HG02840 (cell line): ENCODE results near the gene SEMA4A.
"Not testable (repeated sequence)": the region's sequence is repeated elsewhere in the genome, so short reads cannot be mapped to it uniquely, and the experiment has no call there.

Source experiments
- ATAC-seq: cut with Tn5 transposase; IDR thresholded peaks from one replicate; pipeline ENCODE4 v1.9.1; 2021; ENCODE audit warnings: mild to moderate bottlenecking, moderate library complexity, moderate number of reproducible peaks; ENCODE audit not compliant: unreplicated experiment, low FRiP score

SEMA4A gene

DNA sequence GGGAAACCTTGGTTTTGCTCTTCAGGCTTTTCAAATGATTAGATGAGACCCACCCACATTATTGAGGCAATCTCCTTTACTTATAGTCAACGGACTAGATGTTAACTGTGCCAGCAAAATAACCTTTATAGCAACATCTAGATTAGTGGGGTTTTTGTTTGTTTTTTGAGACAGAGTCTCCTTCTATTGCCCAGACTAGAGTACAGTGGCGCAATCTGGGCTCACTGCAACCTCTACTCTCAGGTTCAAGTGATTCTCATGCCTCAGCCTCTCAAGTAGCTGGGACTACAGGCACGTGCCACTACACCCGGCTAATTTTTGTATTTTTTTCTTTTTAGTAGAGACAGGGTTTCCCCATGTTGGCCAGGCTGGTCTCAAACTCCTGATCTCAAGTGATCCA is 36.9 kb downstream of the SEMA4A start:
- not testable (repeated sequence) for ATAC-seq

DNA sequence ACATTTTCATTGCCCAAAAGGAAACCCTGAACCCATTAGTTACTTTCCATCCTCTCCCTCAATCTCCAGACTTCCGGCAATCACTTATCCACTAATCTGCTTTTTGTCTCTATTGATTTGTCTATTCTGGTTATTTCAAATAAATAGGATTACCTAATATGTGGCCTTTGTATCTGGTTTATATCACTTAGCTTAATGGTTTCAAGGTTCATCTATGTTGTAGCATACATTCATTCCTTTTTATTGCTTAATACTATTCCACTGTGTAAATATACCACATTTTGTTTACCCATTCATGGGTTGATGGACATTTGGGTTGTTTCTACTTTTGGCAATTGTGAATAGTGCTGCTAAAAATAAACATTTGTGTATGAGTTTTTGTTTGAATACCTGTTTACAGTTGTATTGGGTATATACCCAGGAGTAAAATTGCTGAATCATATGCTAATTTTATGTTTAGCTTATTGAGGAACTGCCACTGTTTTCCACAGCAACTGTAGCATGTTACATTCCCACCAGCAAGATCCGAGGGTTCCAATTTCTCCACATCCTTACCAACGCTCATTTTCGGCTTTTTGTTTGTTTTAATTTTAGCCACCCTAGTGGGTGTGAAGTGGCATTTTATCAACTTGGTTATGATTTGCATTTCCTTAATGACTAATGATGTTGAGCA is 38.0 kb downstream of the SEMA4A start:
- no peak for ATAC-seq

DNA sequence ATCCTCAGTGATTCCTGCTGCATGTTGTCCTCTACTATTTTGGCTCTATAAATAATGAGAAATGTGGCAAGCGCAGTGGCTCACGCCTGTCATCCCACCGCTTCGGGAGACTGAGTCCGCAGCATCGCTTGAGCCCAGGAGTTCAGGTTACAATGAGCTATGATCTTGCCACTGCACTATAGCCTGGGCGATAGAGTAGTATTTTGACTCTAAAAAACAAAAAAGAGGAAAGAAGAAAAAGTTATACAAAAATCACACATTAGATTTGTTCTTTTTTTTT is 39.8 kb downstream of the SEMA4A start:
- no peak for ATAC-seq

DNA sequence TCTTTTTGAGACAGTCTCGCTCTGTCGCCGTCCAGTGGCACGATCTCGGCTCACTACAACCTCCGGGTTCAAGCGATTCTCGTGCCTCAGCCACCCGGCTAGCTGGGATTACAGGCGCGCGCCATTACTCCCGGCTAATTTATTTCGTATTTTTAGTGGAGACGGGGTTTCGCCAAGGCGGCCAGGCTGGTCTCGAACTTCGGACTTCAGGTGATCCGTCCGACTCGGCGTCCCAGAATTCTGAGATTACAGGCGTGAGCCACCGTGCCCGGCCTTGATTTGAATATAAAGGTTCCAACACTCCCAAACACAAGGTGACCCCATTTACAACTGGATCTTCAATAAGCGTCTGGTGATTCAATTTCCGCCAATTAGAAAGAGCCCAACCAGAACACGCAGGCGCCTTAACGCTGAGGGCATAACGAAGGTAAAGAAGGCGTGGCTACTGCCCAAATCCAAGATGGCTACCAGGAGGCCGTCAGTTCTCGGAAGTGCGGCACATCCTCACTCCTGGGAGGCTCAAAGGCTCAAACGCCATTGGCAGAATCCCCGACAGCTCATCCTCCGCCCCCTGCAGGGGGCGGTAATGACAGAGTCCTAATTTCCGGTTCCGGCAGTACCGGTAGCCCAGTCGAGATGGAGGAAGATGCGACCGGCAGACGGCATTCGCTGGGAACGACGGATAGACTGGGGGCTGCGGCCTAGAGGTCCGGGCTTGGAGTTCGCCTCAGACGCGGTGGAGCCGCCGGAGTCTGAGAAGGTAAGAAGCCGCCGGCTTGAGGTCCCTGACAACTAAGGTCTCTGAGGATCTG is 40.3 kb downstream of the SEMA4A start, which contains the start of gene SLC25A44:
Gene SLC25A44, plus strand, starts transcription at position 617 of the 812 bp plus-strand sequence. CDS start 5,744 bp downstream, outside the sequence.
- ATAC-seq, result peak; percentile 95

DNA sequence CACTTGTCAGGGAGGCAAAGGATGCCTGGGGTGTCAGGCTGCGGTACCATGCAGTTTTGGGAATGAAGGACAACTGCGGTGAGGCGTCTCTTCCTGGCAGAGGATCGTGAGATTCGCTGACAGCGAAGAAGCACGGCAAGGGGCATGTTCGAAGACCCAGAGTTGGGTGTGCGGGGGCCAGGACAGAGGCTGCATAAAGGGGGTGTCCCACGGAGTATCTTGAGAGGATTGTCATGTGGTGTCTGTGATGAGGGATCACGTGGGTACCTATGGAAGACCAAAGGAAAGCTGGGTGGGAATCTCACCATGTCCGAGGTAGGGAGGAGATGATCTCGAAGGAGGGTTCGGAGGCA is 40.9 kb downstream of the SEMA4A start:
- ATAC-seq, result peak; percentile 6

DNA sequence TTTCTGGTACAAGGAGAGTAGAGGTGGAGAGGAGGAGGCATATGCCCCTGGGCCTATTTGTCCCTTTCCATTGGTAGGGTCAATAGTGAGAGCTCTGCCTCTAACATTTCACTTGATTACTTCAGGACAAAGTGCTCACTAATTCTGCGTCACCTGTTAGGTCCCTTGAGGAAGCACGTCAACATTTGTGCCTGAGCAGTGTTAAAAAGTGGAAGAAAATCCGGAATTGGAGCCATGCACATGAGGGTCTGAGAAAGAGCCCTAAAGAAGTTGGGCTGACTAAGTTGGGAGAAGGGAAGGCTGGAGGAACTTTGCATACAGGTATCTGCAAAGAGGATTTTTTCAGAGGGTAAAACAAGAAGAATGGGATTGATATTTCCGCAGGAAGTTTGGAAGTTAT is 42.5 kb downstream of the SEMA4A start:
- ATAC-seq, result no peak

DNA sequence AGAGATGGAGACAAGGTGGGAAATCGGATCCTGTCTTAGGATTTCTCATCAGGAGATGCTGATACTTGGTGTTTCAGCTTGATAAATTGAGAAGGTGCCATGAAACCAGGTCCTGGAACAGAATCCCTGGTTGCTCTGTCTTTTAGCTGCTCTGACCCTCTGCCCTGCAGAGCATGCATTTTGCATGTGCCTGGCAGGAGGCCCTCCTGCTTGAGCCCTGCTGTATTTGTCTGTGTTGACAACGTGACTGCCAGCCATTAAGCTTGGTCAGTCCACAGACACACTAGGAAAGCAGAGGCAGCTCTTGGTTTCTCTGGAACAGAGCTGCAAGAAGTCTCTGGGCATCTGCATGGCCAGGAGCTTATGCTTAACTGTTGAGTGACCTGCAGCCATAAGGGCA is 43.1 kb downstream of the SEMA4A start:
- no peak for ATAC-seq

DNA sequence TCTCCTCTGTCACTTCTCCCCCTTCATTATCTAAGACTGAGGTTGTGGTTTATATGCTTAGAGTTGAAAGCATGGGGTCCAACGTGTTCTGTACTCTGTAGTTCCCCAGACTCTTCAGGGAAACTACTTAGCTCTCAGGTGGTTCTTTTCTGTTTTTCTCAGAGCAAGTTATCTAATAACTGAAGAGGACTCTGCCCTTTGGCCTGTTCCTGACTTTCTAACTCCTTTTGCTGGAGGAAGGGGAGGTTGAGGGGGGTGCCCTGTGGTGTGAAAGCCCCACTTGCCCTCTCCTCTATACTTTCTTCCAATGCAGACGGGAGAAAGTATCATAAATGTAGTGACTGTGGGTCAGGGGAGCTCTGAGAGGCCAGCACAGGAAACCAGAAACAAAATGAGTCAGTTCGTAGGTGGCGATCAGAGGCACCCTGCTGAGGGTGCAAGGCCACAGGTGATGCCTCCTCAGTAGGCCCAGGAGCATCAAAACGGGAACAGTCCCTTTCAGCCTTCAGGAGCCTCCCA is 45.5 kb downstream of the SEMA4A start:
- no peak for ATAC-seq

DNA sequence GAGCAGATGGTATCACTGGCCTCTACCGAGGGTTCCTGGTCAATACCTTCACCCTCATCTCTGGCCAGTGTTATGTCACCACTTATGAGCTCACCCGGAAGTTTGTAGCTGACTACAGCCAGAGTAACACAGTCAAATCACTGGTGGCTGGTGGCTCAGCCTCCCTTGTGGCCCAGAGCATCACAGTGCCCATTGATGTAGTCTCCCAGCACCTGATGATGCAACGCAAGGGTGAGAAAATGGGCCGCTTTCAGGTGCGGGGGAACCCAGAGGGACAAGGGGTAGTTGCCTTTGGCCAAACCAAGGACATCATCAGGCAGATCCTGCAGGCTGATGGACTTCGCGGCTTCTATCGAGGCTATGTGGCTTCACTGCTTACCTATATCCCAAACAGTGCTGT is 46.7 kb downstream of the SEMA4A start:
- ATAC-seq, result no peak

DNA sequence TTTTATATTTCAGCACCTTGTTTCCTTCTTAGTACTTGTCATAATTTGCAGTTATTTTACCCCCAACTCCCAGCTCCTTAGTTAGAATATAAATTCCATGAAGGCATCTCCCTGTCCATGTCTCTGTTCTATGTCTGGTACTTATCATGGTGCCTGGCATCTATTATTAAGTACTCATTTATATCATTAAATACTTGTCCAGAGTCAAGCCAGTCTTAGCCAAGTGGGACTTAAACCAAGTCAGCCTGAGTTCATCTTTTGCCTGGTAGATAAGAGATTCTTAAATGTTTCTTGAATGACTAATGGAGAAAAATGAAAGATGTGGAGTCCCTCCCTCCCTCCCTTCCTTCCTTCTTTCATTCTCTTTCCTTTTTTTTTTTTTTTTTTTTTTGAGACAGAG is 49.9 kb downstream of the SEMA4A start:
- ATAC-seq, result no peak

DNA sequence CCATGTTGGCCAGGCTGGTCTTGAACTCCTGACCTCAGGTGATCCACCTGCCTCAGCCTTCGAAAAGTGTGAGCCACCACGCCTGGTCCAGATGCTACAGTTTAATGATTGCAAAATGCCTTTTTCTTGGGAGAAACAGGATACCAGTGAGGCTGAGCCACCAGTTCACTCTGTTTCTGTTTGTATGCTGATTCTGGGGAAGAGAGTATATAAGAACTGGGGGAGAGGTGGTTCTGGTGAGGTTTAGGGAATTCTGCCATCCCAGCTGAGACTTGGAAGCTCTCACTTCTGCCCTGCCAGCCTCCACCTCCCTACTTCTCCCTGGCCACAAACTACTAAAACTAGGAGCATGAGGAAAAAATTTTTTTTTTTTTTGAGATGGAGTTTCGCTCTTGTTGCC is 51.3 kb downstream of the SEMA4A start:
- ATAC-seq, result no peak

DNA sequence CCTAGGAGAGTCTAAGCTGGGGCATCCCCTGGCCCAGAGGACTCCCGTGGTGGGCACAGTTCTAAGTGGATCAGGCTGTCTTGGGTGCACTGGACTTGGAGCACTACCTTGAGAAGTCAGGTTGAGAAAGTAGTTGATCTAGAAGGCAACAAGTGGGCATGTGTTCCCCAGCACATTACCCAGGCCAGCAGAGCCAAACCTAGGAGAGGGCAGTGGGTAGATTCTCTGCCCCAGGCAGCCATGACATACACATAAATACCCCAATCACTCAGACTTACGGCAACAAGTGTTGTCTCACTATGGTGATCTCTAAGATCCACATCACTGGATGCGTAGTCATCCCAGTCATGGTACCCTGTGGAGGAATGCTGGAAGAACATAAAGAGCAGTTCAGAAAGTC is 57.9 kb downstream of the SEMA4A start:
- no peak for ATAC-seq

DNA sequence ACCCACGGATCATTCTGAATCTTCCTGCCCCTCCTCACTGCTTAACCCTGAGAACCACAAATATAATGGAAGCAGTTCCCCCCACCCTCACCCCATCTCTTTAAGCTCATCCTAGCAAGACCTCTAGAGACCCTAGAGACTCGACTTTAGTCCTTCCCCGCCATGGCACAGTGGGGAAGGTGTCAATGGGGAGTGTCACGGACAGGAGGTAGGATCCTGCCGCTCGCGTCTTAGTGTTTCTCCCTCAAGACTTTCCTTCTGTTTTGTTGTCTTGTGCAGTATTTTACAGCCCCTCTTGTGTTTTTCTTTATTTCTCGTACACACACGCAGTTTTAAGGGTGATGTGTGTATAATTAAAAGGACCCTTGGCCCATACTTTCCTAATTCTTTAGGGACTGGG is 58.7 kb downstream of the SEMA4A start:
- no peak for ATAC-seq

DNA sequence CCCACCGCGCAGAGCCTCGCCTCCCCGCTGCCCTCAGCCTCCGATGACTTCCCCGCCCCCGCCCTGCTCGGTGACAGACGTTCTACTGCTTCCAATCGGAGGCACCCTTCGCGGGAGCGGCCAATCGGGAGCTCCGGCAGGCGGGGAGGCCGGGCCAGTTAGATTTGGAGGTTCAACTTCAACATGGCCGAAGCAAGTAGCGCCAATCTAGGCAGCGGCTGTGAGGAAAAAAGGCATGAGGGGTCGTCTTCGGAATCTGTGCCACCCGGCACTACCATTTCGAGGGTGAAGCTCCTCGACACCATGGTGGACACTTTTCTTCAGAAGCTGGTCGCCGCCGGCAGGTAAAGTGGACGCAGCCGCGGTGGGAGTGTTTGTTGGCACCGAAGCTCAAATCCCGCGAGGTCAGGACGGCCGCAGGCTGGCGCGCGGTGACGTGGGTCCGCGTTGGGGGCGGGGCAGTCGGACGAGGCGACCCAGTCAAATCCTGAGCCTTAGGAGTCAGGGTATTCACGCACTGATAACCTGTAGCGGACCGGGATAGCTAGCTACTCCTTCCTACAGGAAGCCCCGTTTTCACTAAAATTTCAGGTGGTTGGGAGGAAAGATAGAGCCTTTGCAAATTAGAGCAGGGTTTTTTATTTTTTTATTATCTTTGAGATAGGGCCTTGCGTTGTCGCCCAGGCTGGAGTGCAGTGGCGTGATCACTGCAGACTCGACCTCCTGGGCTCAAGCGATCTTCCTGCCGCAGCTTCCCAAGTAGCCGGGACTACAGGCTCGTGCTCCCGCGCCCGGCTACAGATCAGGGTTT is 59.7 kb downstream of the SEMA4A start, which contains the start of gene PMF1:
Gene PMF1, plus strand, starts transcription at position 175 of the 811 bp plus-strand sequence. Its CDS starts 9 bp downstream, at position 184.
- ATAC-seq, result peak; percentile 89

DNA sequence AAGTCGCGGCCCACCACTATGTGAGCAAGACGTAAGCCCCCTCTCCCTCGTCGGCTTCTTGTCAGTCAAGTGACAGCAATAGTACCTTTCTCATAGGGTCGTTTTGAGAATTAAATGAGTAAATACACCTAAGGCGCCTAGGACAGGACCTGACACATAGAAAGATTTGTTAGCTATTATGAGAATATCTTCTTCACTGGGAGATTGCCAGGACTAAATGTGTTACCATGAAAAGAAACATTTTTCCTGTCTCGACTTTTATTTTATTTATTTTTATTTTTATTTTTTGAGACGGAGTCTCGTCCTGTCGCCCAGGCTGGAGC is 60.2 kb downstream of the SEMA4A start:
- ATAC-seq, result no peak

DNA sequence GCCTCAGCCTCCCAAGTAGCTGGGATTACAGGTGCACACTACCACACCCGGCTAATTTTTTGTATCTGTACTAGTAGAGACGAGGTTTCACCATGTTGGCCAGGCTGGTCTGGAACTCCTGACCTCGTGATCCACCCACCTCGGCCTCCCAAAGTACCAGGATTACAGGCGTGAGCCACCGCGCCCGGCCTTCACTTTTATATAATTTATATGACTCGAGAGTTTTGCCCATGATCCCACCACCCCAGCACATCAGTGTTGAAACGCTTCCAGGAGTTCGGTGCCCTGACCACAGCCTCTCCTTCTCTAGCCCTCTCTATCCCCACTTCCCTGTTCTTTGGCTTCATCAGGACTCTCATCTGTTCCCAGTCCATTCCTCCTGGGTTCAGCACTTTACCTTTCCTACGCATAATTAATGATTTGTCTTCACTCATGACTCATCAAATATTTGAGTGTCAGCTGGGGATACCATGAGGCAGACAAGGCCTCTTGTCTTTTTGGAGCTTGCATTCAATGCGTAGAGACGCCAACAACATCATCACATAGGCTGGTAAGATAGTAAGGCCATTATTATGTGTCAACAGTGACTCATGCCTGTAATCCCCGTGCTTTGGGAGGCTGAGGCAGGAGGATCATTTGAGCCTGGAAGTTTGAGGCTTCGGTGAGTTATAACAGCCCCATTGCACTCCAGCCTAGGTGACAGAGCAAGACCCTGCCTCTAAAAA is 60.8 kb downstream of the SEMA4A start:
- no peak for ATAC-seq

DNA sequence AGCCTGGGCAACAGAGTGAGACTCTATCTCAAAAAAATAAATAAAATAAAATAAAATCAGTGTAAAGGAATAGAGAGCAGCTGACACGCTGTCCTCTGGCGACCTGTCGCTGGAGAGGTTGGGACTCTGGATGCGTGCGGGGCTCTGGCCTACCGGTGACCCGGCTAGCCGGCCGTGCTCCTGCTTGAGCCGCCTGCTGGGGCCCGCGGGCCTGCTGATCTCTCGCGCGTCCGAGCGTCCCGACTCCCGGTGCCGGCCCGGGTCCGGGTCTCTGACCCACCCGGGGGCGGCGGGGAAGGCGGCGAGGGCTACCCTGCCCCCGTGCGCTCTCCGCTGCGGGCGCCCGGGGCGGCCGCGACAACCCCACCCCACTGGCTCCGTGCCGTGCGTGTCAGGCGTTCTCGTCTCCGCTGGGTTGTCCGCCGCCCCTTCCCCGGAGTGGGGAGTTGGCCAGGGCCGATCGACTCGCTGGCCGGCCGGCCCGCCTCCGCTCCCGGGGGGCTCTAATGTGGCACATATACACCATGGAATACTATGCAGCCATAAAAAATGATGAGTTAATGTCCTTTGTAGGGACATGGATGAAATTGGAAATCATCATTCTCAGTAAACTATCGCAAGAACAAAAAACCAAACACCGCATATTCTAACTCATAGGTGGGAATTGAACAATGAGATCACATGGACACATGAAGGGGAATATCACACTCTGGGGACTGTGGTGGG is 63.1 kb downstream of the SEMA4A start:
- ATAC-seq, result not testable (repeated sequence)

DNA sequence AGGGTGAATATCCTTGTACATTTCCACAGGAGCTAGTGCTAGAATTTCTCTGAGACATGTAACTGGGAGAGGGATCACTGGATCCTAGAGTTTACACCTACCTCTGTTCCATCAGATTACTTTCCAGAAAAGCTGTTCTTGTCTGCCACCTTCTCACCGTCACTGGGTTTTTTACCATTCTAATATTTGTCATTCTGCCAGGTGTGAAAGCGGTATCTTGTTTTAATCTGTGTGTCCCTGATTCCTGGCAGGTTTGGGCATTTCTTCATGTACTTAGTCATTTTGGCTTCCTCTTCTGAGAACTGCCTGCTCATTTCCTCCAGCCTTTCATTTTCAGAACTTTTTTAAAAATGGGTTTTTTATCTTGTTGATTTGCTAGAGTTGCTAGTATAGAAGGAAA is 64.5 kb downstream of the SEMA4A start:
- no peak for ATAC-seq

DNA sequence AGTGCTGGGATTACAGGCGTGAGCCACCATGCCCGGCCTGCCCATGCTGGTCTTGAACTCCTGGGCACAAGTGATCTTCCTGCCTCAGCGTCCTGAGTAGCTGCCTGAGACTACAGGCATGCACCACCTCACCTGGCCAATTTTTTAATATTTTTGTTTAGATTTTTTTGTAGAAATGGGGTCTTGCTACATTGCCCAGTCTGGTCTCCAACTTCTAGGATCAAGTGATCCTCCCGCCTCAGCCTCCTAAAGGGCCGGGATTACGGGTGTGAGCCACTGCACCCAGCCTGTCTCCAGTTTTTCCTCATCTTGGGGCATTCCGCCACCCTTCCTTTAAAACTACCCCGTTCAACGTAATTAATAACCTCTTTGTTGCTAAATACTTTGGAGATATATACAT is 66.8 kb downstream of the SEMA4A start:
- ATAC-seq, result no peak
